ENCODE results near the gene WDR7. TPM values are rescaled to one million over a fixed set of nuclear protein-coding genes. Genes with fewer than 3 reads are reported as not detected.

WDR7 gene
- total and polyA plus RNA-seq, 10 of the 15 experiments (the other 5 are each of a cell fraction or from before 2014, with no cell fraction given) = 2.8 to 16.5 (median 11.7) TPM

DNA sequence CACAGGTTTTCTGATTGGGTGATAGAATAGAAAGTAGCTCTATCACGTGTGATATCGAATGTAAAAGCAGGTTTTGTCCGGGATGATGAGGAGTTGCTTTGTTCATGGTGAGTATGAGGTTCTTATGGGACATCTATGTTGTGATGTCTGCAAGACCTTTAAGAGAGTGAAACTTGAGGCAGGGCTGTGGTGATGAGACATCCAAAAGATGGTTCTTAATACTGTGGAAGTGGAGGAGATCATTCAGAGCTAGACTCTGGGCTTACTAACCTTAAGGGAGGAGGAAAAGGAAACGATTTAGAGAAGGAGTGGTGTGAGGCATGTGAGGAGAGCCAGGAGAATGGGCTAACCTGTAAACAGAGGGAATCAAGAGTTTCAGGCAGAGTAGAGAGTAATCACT is 92.0 kb downstream of the WDR7 start:
- intact Hi-C loops (cut with micrococcal nuclease; ENCODE audit: unreplicated experiment) (no loop called here), in situ Hi-C loops (cut with MboI) (loop anchor here (5.0 kb wide), 2 partner anchors 704 to 824 kb away; no protein-coding TSS in a partner anchor)
- Histone ChIP-seq H3K9ac (ENCODE audit: control insufficient read depth, insufficient read depth, low read length) (no peak overlapping the region), H4K20me1 (ENCODE audit: control insufficient read depth, insufficient read depth) (no peaks in the 10 kb centered on the region), H3K27me3 (replicated peaks in 1 of 2; ENCODE audit: control insufficient read depth in 2 of 2, insufficient read depth in 2 of 2, low read length in 1 of 2) (no peaks in the 10 kb centered on the region), H3K4me3 (no peak overlapping the region), H3K27ac (ENCODE audit: control insufficient read depth, insufficient read depth) (no peak overlapping the region), H3K9me3 (replicated peaks; ENCODE audit: control insufficient read depth, insufficient read depth, low read length) (no peaks in the 10 kb centered on the region), H3K36me3 (ENCODE audit: control insufficient read depth in 2 of 2, insufficient read depth in 2 of 2, low read length in 1 of 2) (no peaks in the 10 kb centered on the region; a peak in 1 of 4 replicates), H3K4me2 (ENCODE audit: control insufficient read depth, insufficient read depth) (no peak overlapping the region), H3K4me1 (ENCODE audit: control insufficient read depth, insufficient read depth, low read length) (no peaks in the 10 kb centered on the region), H2AFZ (ENCODE audit: control insufficient read depth, low read depth, low read length) (no peak overlapping the region), H3K79me2 (ENCODE audit: control insufficient read depth, insufficient read depth, low read length) (no peaks in the 10 kb centered on the region)
- ChIA-PET RAD21 (ENCODE audit: unreplicated experiment) (no interaction called here), POLR2A (no interaction called here), CTCF (interaction anchor here (1.2 to 1.5 kb wide), 3 partner anchors 42 to 47 kb away, joined by 3 to 4 read pairs (median 3); no protein-coding TSS in a partner anchor), SMC1A (ENCODE audit: uncharacterized antibody, unreplicated experiment) (interaction anchor here (0.8 to 1.4 kb wide), 4 partner anchors 8 to 126 kb away, joined by 3 to 4 read pairs (median 3); no protein-coding TSS in a partner anchor)
- DNase-seq (ENCODE audit: low read depth, low spot score) = no peak
- FAIRE-seq = no peak
- BruUV-seq (replicated peaks) = no TSS peak
- WGBS (ENCODE audit: insufficient coverage, insufficient replicate concordance, low lambda C conversion rate, missing lambda C conversion rate) = 79% methylated on average over 4 of the region's 4 CpGs
- no peak for TF ChIP-seq TARDBP (IDR thresholded peaks at IDR 0.05; ENCODE audit: borderline replicate concordance)
- TF ChIP-seq TCF12 (IDR thresholded peaks at IDR 0.05; ENCODE audit: low read depth, low read length) = no peak
- TF ChIP-seq RELB (IDR thresholded peaks at IDR 0.05; ENCODE audit: low read depth) = no peak
- TF ChIP-seq CHD4 (IDR thresholded peaks at IDR 0.05) = no peak
- no peak for TF ChIP-seq ETV6 (conservative IDR thresholded peaks at IDR 0.05 in 1 of 2, IDR thresholded peaks at IDR 0.05 in 1 of 2; ENCODE audit: borderline replicate concordance in 1 of 2, low read depth in 1 of 2)
- no peak for TF ChIP-seq SIX5 (IDR thresholded peaks at IDR 0.05; ENCODE audit: low read depth, low read length, severe bottlenecking)
- no peak for TF ChIP-seq RAD21 (IDR thresholded peaks at IDR 0.05; ENCODE audit: insufficient read depth, low read depth, low read length)
- no peak for TF ChIP-seq SREBF2 (IDR thresholded peaks at IDR 0.05; ENCODE audit: low read length)
- no peak for TF ChIP-seq ZNF274 (IDR thresholded peaks at IDR 0.05; ENCODE audit: insufficient read depth, insufficient read length)
- no peak for TF ChIP-seq ZSCAN29 (IDR thresholded peaks at IDR 0.05)
- no peak for TF ChIP-seq DPF2 (IDR thresholded peaks at IDR 0.05)
- TF ChIP-seq ZNF207 (IDR thresholded peaks at IDR 0.05; ENCODE audit: borderline replicate concordance) = no peak
- TF ChIP-seq EED (IDR thresholded peaks at IDR 0.05; ENCODE audit: low read depth) = no peak
- TF ChIP-seq RB1 (IDR thresholded peaks at IDR 0.05; ENCODE audit: borderline replicate concordance) = no peak
- no peak for TF ChIP-seq NR2F1 (conservative IDR thresholded peaks at IDR 0.05)
- TF ChIP-seq, protein P1, sequence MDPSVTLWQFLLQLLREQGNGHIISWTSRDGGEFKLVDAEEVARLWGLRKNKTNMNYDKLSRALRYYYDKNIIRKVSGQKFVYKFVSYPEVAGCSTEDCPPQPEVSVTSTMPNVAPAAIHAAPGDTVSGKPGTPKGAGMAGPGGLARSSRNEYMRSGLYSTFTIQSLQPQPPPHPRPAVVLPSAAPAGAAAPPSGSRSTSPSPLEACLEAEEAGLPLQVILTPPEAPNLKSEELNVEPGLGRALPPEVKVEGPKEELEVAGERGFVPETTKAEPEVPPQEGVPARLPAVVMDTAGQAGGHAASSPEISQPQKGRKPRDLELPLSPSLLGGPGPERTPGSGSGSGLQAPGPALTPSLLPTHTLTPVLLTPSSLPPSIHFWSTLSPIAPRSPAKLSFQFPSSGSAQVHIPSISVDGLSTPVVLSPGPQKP (IDR thresholded peaks at IDR 0.05; ENCODE audit: low read depth, low read length) = no peak
- no peak for ATAC-seq
